Activated T-cell treated with anti-CD3 and anti-CD28 coated beads, Interleukin-2, amount 50 U/mL, for 72 hours (primary cell): Measurements from ENCODE around the gene MAP3K5. TPM values are rescaled to one million over a fixed set of nuclear protein-coding genes. Genes with fewer than 3 reads are reported as not detected.
A peak's percentile ranks its signal among the peaks of the same experiment; 100 is the strongest.

Experiments
- ATAC-seq, 2 donors: fragments of 150-1000 bp; cut with Tn5 transposase; replicated peaks in 1 of 2; 2 replicates each; pipeline ENCODE4 v1.10.0; 2021; ENCODE audit warnings: moderate library complexity in 2 of 2, mild to moderate bottlenecking in 1 of 2
- DNase-seq, 2 donors: peaks; one replicate each; pipeline ENCODE4 v3.0.0; 2021 to 2022; ENCODE audit warnings: mixed read lengths in 1 of 2
- H3K27ac Mint-ChIP-seq: one replicate; pipeline ENCODE4 v1.8.0; 2022; ENCODE audit warnings: mild to moderate bottlenecking, moderate library complexity, mixed read lengths
- H3K27me3 Mint-ChIP-seq: one replicate; pipeline ENCODE4 v1.8.0; 2022; ENCODE audit warnings: low read depth, mixed read lengths
- H3K36me3 Mint-ChIP-seq, 2 donors: one replicate each; pipeline ENCODE4 v1.8.0; 2022; ENCODE audit warnings: mixed read lengths in 2 of 2, mild to moderate bottlenecking in 1 of 2; ENCODE audit not compliant: insufficient read depth in 2 of 2
- H3K4me1 Mint-ChIP-seq: one replicate; pipeline ENCODE4 v1.8.0; 2022; ENCODE audit warnings: low read depth, mixed read lengths
- H3K4me3 Mint-ChIP-seq, 2 donors: one replicate each; pipeline ENCODE4 v1.8.0; 2022; ENCODE audit warnings: mild to moderate bottlenecking in 2 of 2, mixed read lengths in 2 of 2, moderate library complexity in 2 of 2
- H3K9me3 Mint-ChIP-seq, 2 donors: one replicate each; pipeline ENCODE4 v1.8.0; 2022; ENCODE audit warnings: mixed read lengths in 2 of 2
- total RNA-seq, 2 donors: library from RNA; stranded (reverse); gene quantifications; one replicate each; pipeline ENCODE4 v1.2.3, GENCODE V29; 2022

MAP3K5 gene
- total RNA-seq, 2 donors from 2014 or later: 12.8 to 18.5 TPM

GRCh38 chr6:136614994-136615393 lies 177.3 kb downstream of the MAP3K5 start:
- DNase-seq (no peak), ATAC-seq (no peak)
- no peak overlapping the region for H3K27ac Mint-ChIP-seq
- H3K4me1 Mint-ChIP-seq: peaks cover 9% of the 10 kb centered on the region
- no peaks in the 10 kb centered on the region for H3K27me3 Mint-ChIP-seq
- H3K36me3 Mint-ChIP-seq: peaks cover 4 to 6% of the 10 kb centered on the region in 2 donors
- H3K4me3 Mint-ChIP-seq: no peak overlapping the region
- H3K9me3 Mint-ChIP-seq: no peaks in the 10 kb centered on the region

GRCh38 chr6:136614350-136614749 lies 177.9 kb downstream of the MAP3K5 start:
- no peak overlapping the region for H3K27ac Mint-ChIP-seq
- peaks cover 4% of the 10 kb centered on the region in 2 donors for H3K36me3 Mint-ChIP-seq
- ATAC-seq: no peak
- no peaks in the 10 kb centered on the region for H3K27me3 Mint-ChIP-seq
- no peak for DNase-seq
- H3K9me3 Mint-ChIP-seq: no peaks in the 10 kb centered on the region
- peaks cover 14% of the 10 kb centered on the region for H3K4me1 Mint-ChIP-seq
- no peak overlapping the region for H3K4me3 Mint-ChIP-seq

- ATAC-seq: no peak
- Mint-ChIP-seq H3K27me3 (no peaks in the 10 kb centered on the region), H3K4me3 (no peak overlapping the region), H3K9me3 (no peaks in the 10 kb centered on the region), H3K4me1 (peaks cover 23% of the 10 kb centered on the region), H3K27ac (no peak overlapping the region), H3K36me3 (peaks cover 2 to 5% of the 10 kb centered on the region in 2 donors)
- no peak for DNase-seq
Measured at GRCh38 chr6:136613477-136613876, 178.8 kb downstream of the MAP3K5 start.

- no peak overlapping the region for H3K4me3 Mint-ChIP-seq
Measured at GRCh38 chr6:136612666-136613389, 179.4 kb downstream of the MAP3K5 start.

GRCh38 chr6:136611746-136612145 lies 180.5 kb downstream of the MAP3K5 start:
- no peak for ATAC-seq
- no peak overlapping the region for H3K4me3 Mint-ChIP-seq
- DNase-seq: no peak
- peaks cover 2 to 5% of the 10 kb centered on the region in 2 donors for H3K36me3 Mint-ChIP-seq
- no peak overlapping the region for H3K27ac Mint-ChIP-seq
- H3K9me3 Mint-ChIP-seq: no peaks in the 10 kb centered on the region
- no peaks in the 10 kb centered on the region for H3K27me3 Mint-ChIP-seq
- peaks cover 33% of the 10 kb centered on the region for H3K4me1 Mint-ChIP-seq

More at GRCh38 chr6:136612666-136613389, 179.4 kb downstream of the MAP3K5 start:
- peaks cover 29% of the 10 kb centered on the region for H3K4me1 Mint-ChIP-seq
- H3K27ac Mint-ChIP-seq: no peak overlapping the region
- no peaks in the 10 kb centered on the region for H3K27me3 Mint-ChIP-seq
- no peaks in the 10 kb centered on the region for H3K9me3 Mint-ChIP-seq
- no peak for ATAC-seq
- peaks cover 2 to 5% of the 10 kb centered on the region in 2 donors for H3K36me3 Mint-ChIP-seq
- DNase-seq: no peak

- ATAC-seq: no peak
- Mint-ChIP-seq H3K9me3 (no peaks in the 10 kb centered on the region), H3K4me3 (no peak overlapping the region), H3K36me3 (peaks cover 2 to 5% of the 10 kb centered on the region in 2 donors), H3K4me1 (peaks cover 33% of the 10 kb centered on the region), H3K27ac (no peak overlapping the region), H3K27me3 (no peaks in the 10 kb centered on the region)
- no peak for DNase-seq
Measured at GRCh38 chr6:136611133-136611532, 181.1 kb downstream of the MAP3K5 start.

- Mint-ChIP-seq H3K27me3 (no peaks in the 10 kb centered on the region), H3K27ac (peak overlapping the region; percentile 17), H3K4me1 (peaks cover 33% of the 10 kb centered on the region), H3K9me3 (no peaks in the 10 kb centered on the region), H3K4me3 (peak overlapping the region in 1 of 2 donors; percentile 18), H3K36me3 (peaks cover 2 to 8% of the 10 kb centered on the region in 2 donors)
- peak; percentile 41 to 43 for ATAC-seq
- no peak for DNase-seq
Measured at GRCh38 chr6:136609873-136610706, 182.2 kb downstream of the MAP3K5 start.

GRCh38 chr6:136608991-136609390 lies 183.3 kb downstream of the MAP3K5 start:
- no peak for DNase-seq
- ATAC-seq: no peak
- no peak overlapping the region for H3K27ac Mint-ChIP-seq
- H3K4me1 Mint-ChIP-seq: peaks cover 33% of the 10 kb centered on the region
- H3K4me3 Mint-ChIP-seq: no peak overlapping the region
- H3K9me3 Mint-ChIP-seq: no peaks in the 10 kb centered on the region
- H3K27me3 Mint-ChIP-seq: no peaks in the 10 kb centered on the region
- peaks cover 2 to 10% of the 10 kb centered on the region in 2 donors for H3K36me3 Mint-ChIP-seq

- DNase-seq: peak; percentile 84 to 85
- peak overlapping the region; percentile 1 for H3K27ac Mint-ChIP-seq
- H3K36me3 Mint-ChIP-seq: peaks cover 2 to 8% of the 10 kb centered on the region in 2 donors
- H3K4me3 Mint-ChIP-seq: no peak overlapping the region
- peaks cover 33% of the 10 kb centered on the region for H3K4me1 Mint-ChIP-seq
- ATAC-seq: peak; percentile 87 to 91
- no peaks in the 10 kb centered on the region for H3K9me3 Mint-ChIP-seq
- H3K27me3 Mint-ChIP-seq: no peaks in the 10 kb centered on the region
Measured at GRCh38 chr6:136607932-136608772, 184.1 kb downstream of the MAP3K5 start.

- no peak for DNase-seq
- Mint-ChIP-seq H3K27me3 (no peaks in the 10 kb centered on the region), H3K4me1 (peaks cover 33% of the 10 kb centered on the region), H3K4me3 (no peak overlapping the region), H3K9me3 (no peaks in the 10 kb centered on the region), H3K36me3 (peaks cover 2 to 8% of the 10 kb centered on the region in 2 donors), H3K27ac (peak overlapping the region; percentile 1)
- no peak for ATAC-seq
Measured at GRCh38 chr6:136607204-136607931, 184.9 kb downstream of the MAP3K5 start.

- Mint-ChIP-seq H3K9me3 (no peaks in the 10 kb centered on the region), H3K27ac (no peak overlapping the region), H3K27me3 (no peaks in the 10 kb centered on the region), H3K36me3 (peaks cover 0 to 11% of the 10 kb centered on the region in 2 donors), H3K4me1 (peaks cover 25% of the 10 kb centered on the region), H3K4me3 (no peak overlapping the region)
- no peak for DNase-seq
- ATAC-seq: no peak
Measured at GRCh38 chr6:136604928-136605510, 187.3 kb downstream of the MAP3K5 start.

GRCh38 chr6:136604328-136604825 lies 187.9 kb downstream of the MAP3K5 start:
- Mint-ChIP-seq H3K4me3 (no peak overlapping the region), H3K27me3 (no peaks in the 10 kb centered on the region), H3K36me3 (peaks cover under 1 to 11% of the 10 kb centered on the region in 2 donors), H3K4me1 (peaks cover 20% of the 10 kb centered on the region), H3K27ac (no peak overlapping the region), H3K9me3 (no peaks in the 10 kb centered on the region)
- DNase-seq (no peak), ATAC-seq (no peak)
